ENCODE data around the gene SRRM1.

- TF ChIP-seq CTCF (IDR thresholded peaks at IDR 0.05) (no peak), POLR2AphosphoS5 (IDR thresholded peaks at IDR 0.05; ENCODE audit: low read depth, low read length) (no peak), TCF7L2 (IDR thresholded peaks at IDR 0.05; ENCODE audit: low read depth, low read length) (no peak), SIN3A (IDR thresholded peaks at IDR 0.05; ENCODE audit: borderline replicate concordance, insufficient read depth, low read depth, low read length) (no peak)
- TF ChIP-seq, protein P1, sequence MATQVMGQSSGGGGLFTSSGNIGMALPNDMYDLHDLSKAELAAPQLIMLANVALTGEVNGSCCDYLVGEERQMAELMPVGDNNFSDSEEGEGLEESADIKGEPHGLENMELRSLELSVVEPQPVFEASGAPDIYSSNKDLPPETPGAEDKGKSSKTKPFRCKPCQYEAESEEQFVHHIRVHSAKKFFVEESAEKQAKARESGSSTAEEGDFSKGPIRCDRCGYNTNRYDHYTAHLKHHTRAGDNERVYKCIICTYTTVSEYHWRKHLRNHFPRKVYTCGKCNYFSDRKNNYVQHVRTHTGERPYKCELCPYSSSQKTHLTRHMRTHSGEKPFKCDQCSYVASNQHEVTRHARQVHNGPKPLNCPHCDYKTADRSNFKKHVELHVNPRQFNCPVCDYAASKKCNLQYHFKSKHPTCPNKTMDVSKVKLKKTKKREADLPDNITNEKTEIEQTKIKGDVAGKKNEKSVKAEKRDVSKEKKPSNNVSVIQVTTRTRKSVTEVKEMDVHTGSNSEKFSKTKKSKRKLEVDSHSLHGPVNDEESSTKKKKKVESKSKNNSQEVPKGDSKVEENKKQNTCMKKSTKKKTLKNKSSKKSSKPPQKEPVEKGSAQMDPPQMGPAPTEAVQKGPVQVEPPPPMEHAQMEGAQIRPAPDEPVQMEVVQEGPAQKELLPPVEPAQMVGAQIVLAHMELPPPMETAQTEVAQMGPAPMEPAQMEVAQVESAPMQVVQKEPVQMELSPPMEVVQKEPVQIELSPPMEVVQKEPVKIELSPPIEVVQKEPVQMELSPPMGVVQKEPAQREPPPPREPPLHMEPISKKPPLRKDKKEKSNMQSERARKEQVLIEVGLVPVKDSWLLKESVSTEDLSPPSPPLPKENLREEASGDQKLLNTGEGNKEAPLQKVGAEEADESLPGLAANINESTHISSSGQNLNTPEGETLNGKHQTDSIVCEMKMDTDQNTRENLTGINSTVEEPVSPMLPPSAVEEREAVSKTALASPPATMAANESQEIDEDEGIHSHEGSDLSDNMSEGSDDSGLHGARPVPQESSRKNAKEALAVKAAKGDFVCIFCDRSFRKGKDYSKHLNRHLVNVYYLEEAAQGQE (IDR thresholded peaks at IDR 0.05; ENCODE audit: insufficient read depth in 1 of 2, low read depth in 2 of 2, low read length in 1 of 2): no peak
These were observed 56.5 kb downstream of the SRRM1 start for GRCh38 chr1:24699628-24700027.
